GM13976 (cell line): ENCODE data around the gene ZSCAN12.
A peak's percentile ranks its signal among the peaks of the same experiment; 100 is the strongest.
"Not testable (repeated sequence)": the region's sequence is repeated elsewhere in the genome, so short reads cannot be mapped to it uniquely, and the experiment has no call there.

ENCODE experiments used
- DNase-seq: peaks from one replicate; pipeline ENCODE4 v3.0.0; 2012; ENCODE audit warnings: low spot score
- in situ Hi-C: fragments of 300-500 bp; cut with MboI; formaldehyde crosslinking; loops from one replicate; pipeline ENCODE4 v1.12.0; 2022; ENCODE audit warnings: low sequenced_read_pairs, mixed read lengths, inconsistent platforms; ENCODE audit not compliant: unreplicated experiment
- TF ChIP-seq, protein P1 (sequence below): IDR thresholded peaks from 2 replicates; pipeline ENCODE4 v1.5.1; 2012; ENCODE audit warnings: borderline replicate concordance, mild to moderate bottlenecking; ENCODE audit not compliant: insufficient read depth; ENCODE audit errors: extremely low read depth, missing control alignments, control extremely low read depth

The ZSCAN12 gene

DNA sequence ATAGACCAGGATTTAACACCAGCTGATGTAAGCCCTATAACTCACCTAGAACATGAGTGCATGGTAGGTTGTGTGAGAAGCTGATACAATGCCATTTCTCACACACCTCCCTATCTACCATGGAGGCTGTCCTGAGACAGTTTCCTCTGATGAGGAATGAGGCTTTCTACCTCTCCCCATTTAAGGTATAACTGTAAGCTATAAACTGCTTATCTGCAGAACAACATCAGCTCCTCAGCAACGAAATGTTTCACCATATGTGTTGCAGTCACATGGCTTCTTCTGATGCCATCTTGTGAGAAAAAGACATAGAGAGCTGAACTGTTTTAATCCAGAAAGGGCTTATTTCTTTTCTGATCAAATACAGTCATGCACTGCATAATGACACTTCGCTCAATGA is 29.1 kb downstream of the ZSCAN12 start:
- no peak for DNase-seq
- in situ Hi-C loops = no loop called here

GRCh38 chr6:28369463-28369862 is 30.1 kb downstream of the ZSCAN12 start:
- TF ChIP-seq, protein P1, sequence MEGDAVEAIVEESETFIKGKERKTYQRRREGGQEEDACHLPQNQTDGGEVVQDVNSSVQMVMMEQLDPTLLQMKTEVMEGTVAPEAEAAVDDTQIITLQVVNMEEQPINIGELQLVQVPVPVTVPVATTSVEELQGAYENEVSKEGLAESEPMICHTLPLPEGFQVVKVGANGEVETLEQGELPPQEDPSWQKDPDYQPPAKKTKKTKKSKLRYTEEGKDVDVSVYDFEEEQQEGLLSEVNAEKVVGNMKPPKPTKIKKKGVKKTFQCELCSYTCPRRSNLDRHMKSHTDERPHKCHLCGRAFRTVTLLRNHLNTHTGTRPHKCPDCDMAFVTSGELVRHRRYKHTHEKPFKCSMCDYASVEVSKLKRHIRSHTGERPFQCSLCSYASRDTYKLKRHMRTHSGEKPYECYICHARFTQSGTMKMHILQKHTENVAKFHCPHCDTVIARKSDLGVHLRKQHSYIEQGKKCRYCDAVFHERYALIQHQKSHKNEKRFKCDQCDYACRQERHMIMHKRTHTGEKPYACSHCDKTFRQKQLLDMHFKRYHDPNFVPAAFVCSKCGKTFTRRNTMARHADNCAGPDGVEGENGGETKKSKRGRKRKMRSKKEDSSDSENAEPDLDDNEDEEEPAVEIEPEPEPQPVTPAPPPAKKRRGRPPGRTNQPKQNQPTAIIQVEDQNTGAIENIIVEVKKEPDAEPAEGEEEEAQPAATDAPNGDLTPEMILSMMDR = no peak
- no peak for DNase-seq
- in situ Hi-C loops = no loop called here

More for the DNA sequence above, 29.1 kb downstream of the ZSCAN12 start:
- TF ChIP-seq, protein P1 = no peak

DNA sequence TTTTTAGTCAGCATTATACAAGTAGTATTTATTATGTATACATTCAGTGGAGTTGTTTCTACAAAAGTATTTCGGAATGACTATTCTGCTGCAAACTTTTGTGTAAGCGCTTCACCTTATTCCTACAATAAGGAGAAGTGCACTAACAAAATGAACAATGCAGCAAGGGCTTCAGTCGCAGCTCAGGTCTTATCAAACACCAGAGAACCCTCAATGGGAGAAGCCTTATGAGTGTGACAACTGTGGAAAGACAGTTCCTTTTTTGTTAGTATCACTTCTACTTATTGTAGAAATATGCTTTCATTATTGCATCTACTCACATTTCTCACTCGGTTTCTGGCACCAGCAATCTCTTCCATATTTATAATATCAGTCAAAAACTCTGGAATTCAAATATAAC is 31.0 kb downstream of the ZSCAN12 start:
- in situ Hi-C loops = no loop called here
- TF ChIP-seq, protein P1 = no peak
- DNase-seq = peak; percentile 67

DNA sequence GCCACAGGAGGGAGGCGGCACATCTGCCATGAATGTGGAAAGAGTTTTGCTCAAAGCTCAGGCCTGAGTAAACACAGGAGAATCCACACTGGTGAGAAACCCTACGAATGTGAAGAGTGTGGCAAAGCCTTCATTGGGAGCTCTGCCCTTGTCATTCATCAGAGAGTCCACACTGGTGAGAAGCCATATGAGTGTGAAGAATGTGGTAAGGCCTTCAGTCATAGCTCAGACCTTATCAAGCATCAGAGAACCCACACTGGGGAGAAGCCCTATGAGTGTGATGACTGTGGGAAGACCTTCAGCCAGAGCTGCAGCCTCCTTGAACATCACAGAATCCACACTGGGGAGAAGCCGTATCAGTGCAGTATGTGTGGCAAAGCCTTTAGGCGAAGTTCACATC is 34.0 kb downstream of the ZSCAN12 start:
- in situ Hi-C loops, DNase-seq: not testable (repeated sequence)

DNA sequence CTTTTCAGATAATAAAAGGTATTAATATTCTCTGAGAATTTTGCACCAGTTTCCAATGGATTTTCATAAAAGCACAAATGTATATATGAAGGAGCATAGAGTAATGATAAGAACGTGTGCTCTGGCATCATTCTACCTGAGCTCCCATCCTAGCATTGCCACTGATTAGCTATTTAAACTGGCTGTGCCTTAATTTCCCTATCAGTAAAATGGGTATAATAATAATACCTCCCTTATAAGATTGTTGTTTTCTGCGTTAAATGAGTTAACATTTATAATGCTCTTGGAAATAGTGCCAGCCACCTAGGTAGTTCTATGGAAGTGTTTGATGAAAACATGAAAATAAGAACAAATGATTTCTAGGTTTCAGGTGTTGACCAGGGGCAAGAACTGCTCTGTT is 38.6 kb downstream of the ZSCAN12 start:
- DNase-seq = no peak
- TF ChIP-seq, protein P1 = no peak
- in situ Hi-C loops = no loop called here

- in situ Hi-C loops = loop anchor here (10.0 kb wide), 2 partner anchors 225 to 465 kb away; a partner anchor contains a TSS
- not testable (repeated sequence) for DNase-seq
Observed at GRCh38 chr6:28359562-28359961, 40.0 kb downstream of the ZSCAN12 start.

DNA sequence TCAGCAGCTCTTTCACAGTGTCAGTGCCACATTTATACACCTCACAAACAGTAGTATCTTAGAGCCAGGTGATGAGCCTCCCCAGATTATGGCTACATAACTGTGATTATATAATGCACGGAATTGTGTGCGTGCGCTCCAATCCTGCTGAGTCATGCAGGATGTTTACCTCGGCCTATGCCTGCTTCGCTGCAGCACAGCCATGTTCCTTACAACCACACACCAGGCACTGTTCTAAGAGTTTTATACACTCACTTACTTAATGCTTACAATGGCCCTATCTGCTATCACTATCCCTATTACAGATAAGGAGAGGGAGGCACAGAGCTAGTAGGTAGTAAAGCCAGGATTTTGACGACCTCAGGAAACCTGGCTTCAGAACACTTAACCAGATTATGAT is 42.5 kb downstream of the ZSCAN12 start:
- in situ Hi-C loops = loop anchor here (10.0 kb wide), 2 partner anchors 222 to 462 kb away; a partner anchor contains a TSS
- no peak for DNase-seq
- TF ChIP-seq, protein P1 = no peak

DNA sequence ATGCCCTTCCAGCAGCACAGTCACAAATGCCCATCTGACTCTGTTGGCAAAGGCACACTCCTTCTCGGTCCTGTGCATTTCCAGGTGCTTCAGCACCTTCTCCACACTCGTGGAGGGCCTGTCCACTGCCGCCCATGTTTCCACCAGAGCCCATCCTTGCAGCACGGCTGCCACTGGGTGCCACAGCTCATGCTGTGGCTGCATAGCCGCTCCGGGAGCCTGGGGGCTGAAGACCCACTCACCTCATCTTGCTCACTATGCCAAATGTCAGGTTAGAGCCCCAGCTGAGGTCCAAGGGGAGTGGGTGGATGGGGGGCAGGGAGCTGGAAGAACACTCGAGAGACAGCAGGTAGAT is 42.9 kb downstream of the ZSCAN12 start:
- TF ChIP-seq, protein P1 = no peak
- no peak for DNase-seq
- in situ Hi-C loops = loop anchor here (10.0 kb wide), 2 partner anchors 222 to 462 kb away; a partner anchor contains a TSS
